HepG2 (cell line): ENCODE results near the gene MRPL9. TPM values are rescaled to one million over a fixed set of nuclear protein-coding genes. Genes with fewer than 3 reads are reported as not detected.
A peak's percentile ranks its signal among the peaks of the same experiment; 100 is the strongest.

Experiments used
- ELF4 ChIP-seq: sonication (generic); formaldehyde crosslinking; IDR thresholded peaks from 2 replicates; pipeline ENCODE4 v1.5.0; 2020; ENCODE audit warnings: missing genetic modification reagents, mild to moderate bottlenecking, moderate library complexity, borderline replicate concordance
- GMEB2 ChIP-seq: IDR thresholded peaks from 2 replicates; pipeline ENCODE4 v1.6.1; 2016; ENCODE audit warnings: missing biosample characterization, missing genetic modification reagents, low read depth
- GZF1 ChIP-seq: sonication (generic); formaldehyde crosslinking; IDR thresholded peaks from 2 replicates; pipeline ENCODE4 v1.5.1; 2020; ENCODE audit warnings: mild to moderate bottlenecking, missing genetic modification reagents
- HBP1 ChIP-seq: IDR thresholded peaks from 2 replicates; pipeline ENCODE4 v1.6.1; 2016; ENCODE audit warnings: low read depth, control low read depth
- HES4 ChIP-seq: sonication (generic); formaldehyde crosslinking; IDR thresholded peaks from 2 replicates; pipeline ENCODE4 v1.9.0; 2021; ENCODE audit warnings: mild to moderate bottlenecking, missing genetic modification reagents, borderline replicate concordance
- KMT2A ChIP-seq: sonication (generic); formaldehyde crosslinking; IDR thresholded peaks from 2 replicates; pipeline ENCODE4 v1.4.0; 2020; ENCODE audit warnings: missing genetic modification reagents
- LRRFIP1 ChIP-seq: sonication (generic); formaldehyde crosslinking; conservative IDR thresholded peaks from 2 replicates; pipeline ENCODE4 v1.4.0; 2020; ENCODE audit warnings: missing genetic modification reagents
- PHF21A ChIP-seq: sonication (generic); formaldehyde crosslinking; IDR thresholded peaks from 2 replicates; pipeline ENCODE4 v1.5.0; 2020; ENCODE audit warnings: mild to moderate bottlenecking, missing genetic modification reagents
- SOX13 ChIP-seq, 3 experiments: fragments of 450-650 bp in 1 of 3; sonication (generic) in 1 of 3; formaldehyde crosslinking in 1 of 3; IDR thresholded peaks in 2 of 3; conservative IDR thresholded peaks in 1 of 3; 2 replicates each; pipeline versions ENCODE4 v1.5.0 to v1.6.1; 2016 to 2020; ENCODE audit warnings: antibody characterized with exemption in 1 of 3, mild to moderate bottlenecking in 1 of 3, missing compliant biosample characterization in 1 of 3, missing genetic modification reagents in 1 of 3, moderate library complexity in 1 of 3
- SRSF9 ChIP-seq: fragments of 200-400 bp; formaldehyde crosslinking; IDR thresholded peaks from 2 replicates; pipeline ENCODE4 v1.6.1; 2018; ENCODE audit warnings: borderline replicate concordance, mild to moderate bottlenecking, low read depth, low read length; ENCODE audit not compliant: insufficient read depth, poor library complexity, severe bottlenecking
- ZBTB14 ChIP-seq: sonication (generic); formaldehyde crosslinking; IDR thresholded peaks from 2 replicates; pipeline ENCODE4 v1.4.0; 2020; ENCODE audit warnings: missing genetic modification reagents
- ZNF451 ChIP-seq: sonication (generic); formaldehyde crosslinking; IDR thresholded peaks from 2 replicates; pipeline ENCODE4 v1.5.0; 2020; ENCODE audit warnings: mild to moderate bottlenecking, missing genetic modification reagents
- ZNF598 ChIP-seq: sonication (generic); formaldehyde crosslinking; IDR thresholded peaks from 2 replicates; pipeline ENCODE4 v1.5.1; 2020; ENCODE audit warnings: mild to moderate bottlenecking, missing genetic modification reagents, borderline replicate concordance
- ZSCAN21 ChIP-seq: sonication (generic); formaldehyde crosslinking; IDR thresholded peaks from 2 replicates; pipeline ENCODE4 v1.8.0; 2022; ENCODE audit warnings: mild to moderate bottlenecking, missing genetic modification reagents, moderate library complexity, borderline replicate concordance
- polyA plus RNA-seq, 8 experiments: library from polyadenylated mRNA; depleted of rRNA in 3 of 8; stranded (reverse) in 7 of 8; unstranded in 1 of 8; fragments of >200 nt; fragmentation: Illumina TruSeq in 4 of 8; extraction: Trizol in 4 of 8; gene quantifications; 2 replicates each; pipeline versions ENCODE4 v1.2.1 to v1.2.3, GENCODE V29; 2011 to 2016; ENCODE audit warnings: low read depth in 4 of 8, missing spikeins in 1 of 8, mixed read lengths in 1 of 8; ENCODE audit not compliant: insufficient read depth in 1 of 8
- total RNA-seq, 5 experiments: library from RNA; depleted of rRNA; stranded (reverse); fragments of >200 nt; fragmentation: Illumina TruSeq; extraction: Trizol; gene quantifications; 2 replicates each; pipeline ENCODE4 v1.2.3, GENCODE V29; 2016; ENCODE audit warnings: low read depth in 1 of 5
- TF ChIP-seq, protein P1 (sequence below): sonication (generic); formaldehyde crosslinking; IDR thresholded peaks from 2 replicates; pipeline ENCODE4 v1.4.0; 2020; ENCODE audit warnings: missing genetic modification reagents, borderline replicate concordance

The MRPL9 gene
- total and polyA plus RNA-seq, 2 of the 13 experiments (the other 11 are each of a cell fraction or from before 2014, with no cell fraction given): 72.1 to 107 TPM

- TF ChIP-seq SOX13 (IDR thresholded peaks at IDR 0.05): no peak
- 0 out of 4 replicates have a peak, but pooled peaks of 1 of the 2 experiments have one; percentile 27 for TF ChIP-seq SOX13 (CRISPR knock-in tag; conservative IDR thresholded peaks at IDR 0.05 in 1 of 2, IDR thresholded peaks at IDR 0.05 in 1 of 2)
- TF ChIP-seq SRSF9: no peak
- TF ChIP-seq ELF4 (CRISPR knock-in tag): peak; percentile 77
- TF ChIP-seq HES4 (CRISPR knock-in tag): no peak
- TF ChIP-seq GMEB2 (CRISPR knock-in tag): no peak
- TF ChIP-seq LRRFIP1 (CRISPR knock-in tag): no peak
- TF ChIP-seq KMT2A (CRISPR knock-in tag): peak; percentile 50
- TF ChIP-seq GZF1 (CRISPR knock-in tag): no peak
- peak; percentile 100 for TF ChIP-seq PHF21A (CRISPR knock-in tag)
- 0 out of 2 replicates have a peak, but pooled peaks have one; percentile 15 for TF ChIP-seq ZNF451
- no peak for TF ChIP-seq ZBTB14 (CRISPR knock-in tag)
- TF ChIP-seq ZSCAN21 (CRISPR knock-in tag): peak; percentile 74; the same call in 1 of the 2 replicates
- TF ChIP-seq ZNF598 (CRISPR knock-in tag): peak; percentile 56; the same call in 1 of the 2 replicates
- TF ChIP-seq, protein P1, sequence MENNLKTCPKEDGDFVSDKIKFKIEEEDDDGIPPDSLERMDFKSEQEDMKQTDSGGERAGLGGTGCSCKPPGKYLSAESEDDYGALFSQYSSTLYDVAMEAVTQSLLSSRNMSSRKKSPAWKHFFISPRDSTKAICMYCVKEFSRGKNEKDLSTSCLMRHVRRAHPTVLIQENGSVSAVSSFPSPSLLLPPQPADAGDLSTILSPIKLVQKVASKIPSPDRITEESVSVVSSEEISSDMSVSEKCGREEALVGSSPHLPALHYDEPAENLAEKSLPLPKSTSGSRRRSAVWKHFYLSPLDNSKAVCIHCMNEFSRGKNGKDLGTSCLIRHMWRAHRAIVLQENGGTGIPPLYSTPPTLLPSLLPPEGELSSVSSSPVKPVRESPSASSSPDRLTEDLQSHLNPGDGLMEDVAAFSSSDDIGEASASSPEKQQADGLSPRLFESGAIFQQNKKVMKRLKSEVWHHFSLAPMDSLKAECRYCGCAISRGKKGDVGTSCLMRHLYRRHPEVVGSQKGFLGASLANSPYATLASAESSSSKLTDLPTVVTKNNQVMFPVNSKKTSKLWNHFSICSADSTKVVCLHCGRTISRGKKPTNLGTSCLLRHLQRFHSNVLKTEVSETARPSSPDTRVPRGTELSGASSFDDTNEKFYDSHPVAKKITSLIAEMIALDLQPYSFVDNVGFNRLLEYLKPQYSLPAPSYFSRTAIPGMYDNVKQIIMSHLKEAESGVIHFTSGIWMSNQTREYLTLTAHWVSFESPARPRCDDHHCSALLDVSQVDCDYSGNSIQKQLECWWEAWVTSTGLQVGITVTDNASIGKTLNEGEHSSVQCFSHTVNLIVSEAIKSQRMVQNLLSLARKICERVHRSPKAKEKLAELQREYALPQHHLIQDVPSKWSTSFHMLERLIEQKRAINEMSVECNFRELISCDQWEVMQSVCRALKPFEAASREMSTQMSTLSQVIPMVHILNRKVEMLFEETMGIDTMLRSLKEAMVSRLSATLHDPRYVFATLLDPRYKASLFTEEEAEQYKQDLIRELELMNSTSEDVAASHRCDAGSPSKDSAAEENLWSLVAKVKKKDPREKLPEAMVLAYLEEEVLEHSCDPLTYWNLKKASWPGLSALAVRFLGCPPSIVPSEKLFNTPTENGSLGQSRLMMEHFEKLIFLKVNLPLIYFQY: no peak
- TF ChIP-seq HBP1: 0 out of 2 replicates have a peak, but pooled peaks have one; percentile 41
These were observed 27.0 kb upstream of the MRPL9 start, which contains the start of gene TDRKH (continued) for GRCh38 chr1:151790071-151790939.
